ENCODE results near the gene TXNL4A.

The TXNL4A gene

GRCh38 chr18:79934311-79935097 lies 53.9 kb downstream of the TXNL4A start:
- Mint-ChIP-seq H3K36me3 (ENCODE audit: low read depth) (peaks cover 98% of the 10 kb centered on the region), H3K4me3 (peak overlapping the region in 1 of 3 experiments; percentile 15), H3K27ac (peak overlapping the region in 1 of 3 experiments; percentile 22), H3K4me1 (peaks cover 11% of the 10 kb centered on the region), H3K27me3 (ENCODE audit: low read depth) (no peaks in the 10 kb centered on the region), H3K9me3 (peaks cover 65% of the 10 kb centered on the region)
- no peak for TF ChIP-seq CTCF (IDR thresholded peaks at IDR 0.05; ENCODE audit: unreplicated experiment in 3 of 3)

- H3K4me3 Mint-ChIP-seq = no peak overlapping the region
- H3K36me3 Mint-ChIP-seq (ENCODE audit: low read depth) = peaks cover 98% of the 10 kb centered on the region
- peaks cover 9% of the 10 kb centered on the region for H3K4me1 Mint-ChIP-seq
- H3K27ac Mint-ChIP-seq = no peak overlapping the region
- H3K9me3 Mint-ChIP-seq = peaks cover 68% of the 10 kb centered on the region
- TF ChIP-seq CTCF (IDR thresholded peaks at IDR 0.05; ENCODE audit: unreplicated experiment in 3 of 3) = no peak
- no peaks in the 10 kb centered on the region for H3K27me3 Mint-ChIP-seq (ENCODE audit: low read depth)
Observed at GRCh38 chr18:79933765-79934164, 54.6 kb downstream of the TXNL4A start.

GRCh38 chr18:79932907-79933306 lies 55.5 kb downstream of the TXNL4A start:
- peaks cover 98% of the 10 kb centered on the region for H3K36me3 Mint-ChIP-seq (ENCODE audit: low read depth)
- H3K27me3 Mint-ChIP-seq (ENCODE audit: low read depth) = no peaks in the 10 kb centered on the region
- no peak for TF ChIP-seq CTCF (IDR thresholded peaks at IDR 0.05; ENCODE audit: unreplicated experiment in 3 of 3)
- peaks cover 75% of the 10 kb centered on the region for H3K9me3 Mint-ChIP-seq
- no peak overlapping the region for H3K27ac Mint-ChIP-seq
- peaks cover 18% of the 10 kb centered on the region for H3K4me1 Mint-ChIP-seq
- H3K4me3 Mint-ChIP-seq = no peak overlapping the region

- H3K4me1 Mint-ChIP-seq = peaks cover 32% of the 10 kb centered on the region
- no peaks in the 10 kb centered on the region for H3K27me3 Mint-ChIP-seq (ENCODE audit: low read depth)
- H3K9me3 Mint-ChIP-seq = peaks cover 69% of the 10 kb centered on the region
- H3K27ac Mint-ChIP-seq = no peak overlapping the region
- TF ChIP-seq CTCF (IDR thresholded peaks at IDR 0.05; ENCODE audit: unreplicated experiment in 3 of 3) = no peak
- H3K4me3 Mint-ChIP-seq = no peak overlapping the region
- H3K36me3 Mint-ChIP-seq (ENCODE audit: low read depth) = peaks cover 98% of the 10 kb centered on the region
Observed at GRCh38 chr18:79931475-79931874, 56.9 kb downstream of the TXNL4A start.

GRCh38 chr18:79930020-79930642 lies 58.2 kb downstream of the TXNL4A start:
- Mint-ChIP-seq H3K36me3 (ENCODE audit: low read depth) (peaks cover 98% of the 10 kb centered on the region), H3K27ac (no peak overlapping the region), H3K27me3 (ENCODE audit: low read depth) (no peaks in the 10 kb centered on the region), H3K9me3 (peaks cover 64% of the 10 kb centered on the region), H3K4me3 (no peak overlapping the region), H3K4me1 (peaks cover 45% of the 10 kb centered on the region)
- TF ChIP-seq CTCF (IDR thresholded peaks at IDR 0.05; ENCODE audit: unreplicated experiment in 3 of 3) = no peak
